OCI-LY1 (cell line): Measurements from ENCODE around the gene LINGO3.

ENCODE experiments used
- EZH2 ChIP-seq: fragments of 200-600 bp; sonication (generic), shearing (Covaris generic); IDR thresholded peaks from 2 replicates; pipeline ENCODE4 v1.8.0; 2017; ENCODE audit warnings: borderline replicate concordance, mixed run types, mild to moderate bottlenecking, antibody characterized with exemption, low read length, moderate library complexity, mixed read lengths
- TF ChIP-seq, protein P1 (sequence below): fragments of 200-600 bp; sonication (generic), shearing (Covaris generic); IDR thresholded peaks from 2 replicates; pipeline ENCODE4 v1.5.1; 2017; ENCODE audit warnings: mild to moderate bottlenecking, antibody characterized with exemption, low read length, moderate library complexity, mixed read lengths

DNA sequence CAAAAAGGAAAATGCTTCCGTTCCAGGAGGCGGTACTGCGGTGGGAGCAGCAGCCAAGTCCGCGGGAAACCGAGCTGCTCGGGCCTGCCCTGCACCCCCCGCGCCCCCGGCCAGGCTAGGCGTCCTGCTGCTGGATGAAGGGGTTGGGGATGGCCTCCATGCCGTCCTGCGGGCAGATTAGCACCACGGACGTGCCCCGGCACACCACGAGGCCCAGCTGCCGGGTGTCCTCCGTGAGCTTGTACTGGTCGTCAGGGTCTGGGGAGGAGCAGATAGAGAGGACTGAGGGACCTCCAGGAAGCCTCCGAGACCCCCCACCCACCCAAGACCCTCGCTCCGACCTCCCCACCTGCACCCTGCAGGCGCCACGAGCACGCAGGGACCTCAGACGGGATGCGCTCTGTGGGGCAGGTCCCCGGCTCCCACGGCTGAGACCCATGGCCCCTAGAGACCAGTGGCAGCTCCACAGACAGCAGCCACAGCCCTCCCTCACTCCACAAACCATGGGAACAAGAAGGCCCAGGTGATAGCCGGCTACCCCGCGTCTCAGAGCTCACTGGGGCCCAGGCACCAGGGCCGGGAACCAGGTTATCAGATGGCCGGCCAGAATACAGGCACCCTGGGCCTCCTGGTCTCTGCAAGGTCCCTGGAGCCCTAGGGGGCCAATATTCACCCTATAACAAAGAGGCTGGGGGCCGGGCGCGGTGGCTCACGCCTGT is 13.8 kb upstream of the LINGO3 start:
- TF ChIP-seq, protein P1, sequence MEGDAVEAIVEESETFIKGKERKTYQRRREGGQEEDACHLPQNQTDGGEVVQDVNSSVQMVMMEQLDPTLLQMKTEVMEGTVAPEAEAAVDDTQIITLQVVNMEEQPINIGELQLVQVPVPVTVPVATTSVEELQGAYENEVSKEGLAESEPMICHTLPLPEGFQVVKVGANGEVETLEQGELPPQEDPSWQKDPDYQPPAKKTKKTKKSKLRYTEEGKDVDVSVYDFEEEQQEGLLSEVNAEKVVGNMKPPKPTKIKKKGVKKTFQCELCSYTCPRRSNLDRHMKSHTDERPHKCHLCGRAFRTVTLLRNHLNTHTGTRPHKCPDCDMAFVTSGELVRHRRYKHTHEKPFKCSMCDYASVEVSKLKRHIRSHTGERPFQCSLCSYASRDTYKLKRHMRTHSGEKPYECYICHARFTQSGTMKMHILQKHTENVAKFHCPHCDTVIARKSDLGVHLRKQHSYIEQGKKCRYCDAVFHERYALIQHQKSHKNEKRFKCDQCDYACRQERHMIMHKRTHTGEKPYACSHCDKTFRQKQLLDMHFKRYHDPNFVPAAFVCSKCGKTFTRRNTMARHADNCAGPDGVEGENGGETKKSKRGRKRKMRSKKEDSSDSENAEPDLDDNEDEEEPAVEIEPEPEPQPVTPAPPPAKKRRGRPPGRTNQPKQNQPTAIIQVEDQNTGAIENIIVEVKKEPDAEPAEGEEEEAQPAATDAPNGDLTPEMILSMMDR, result no peak
- no peak for TF ChIP-seq EZH2
